H1 (cell line): Measurements from ENCODE around the gene NPBWR2. TPM values are rescaled to one million over a fixed set of nuclear protein-coding genes. Genes with fewer than 3 reads are reported as not detected.

Experiments used
- CTBP2 ChIP-seq: IDR thresholded peaks from 2 replicates; pipeline ENCODE4 v1.7.0; 2011; ENCODE audit warnings: borderline replicate concordance, mild to moderate bottlenecking, moderate library complexity, mixed read lengths, low read length; ENCODE audit not compliant: insufficient read depth, insufficient read length
- FOSL1 ChIP-seq: IDR thresholded peaks from 2 replicates; pipeline ENCODE4 v1.6.1; 2011; ENCODE audit warnings: mild to moderate bottlenecking, low read depth, low read length, moderate library complexity; ENCODE audit not compliant: insufficient read depth
- KDM5A ChIP-seq: fragments of 200-600 bp; IDR thresholded peaks from 2 replicates; pipeline ENCODE4 v1.7.1; 2012; ENCODE audit warnings: mild to moderate bottlenecking, low read length, inconsistent platforms, mixed read lengths
- PHF8 ChIP-seq: fragments of 200-600 bp; sonication (generic); conservative IDR thresholded peaks from 2 replicates; pipeline ENCODE4 v1.7.1; 2012; ENCODE audit warnings: low read depth, mild to moderate bottlenecking, inconsistent platforms, low read length, moderate library complexity
- SP1 ChIP-seq: IDR thresholded peaks from 2 replicates; pipeline ENCODE4 v1.6.1; 2011; ENCODE audit warnings: low read depth, low read length
- TAF1 ChIP-seq: IDR thresholded peaks from 2 replicates; pipeline ENCODE4 v1.6.1; 2011; ENCODE audit warnings: mild to moderate bottlenecking, low read depth, low read length
- polyA plus RNA-seq, 7 experiments: library from polyadenylated mRNA; depleted of rRNA in 3 of 7; stranded (reverse) in 5 of 7; unstranded in 2 of 7; fragments of >200 nt in 5 of 7; fragments of 200-250 nt in 2 of 7; gene quantifications; 1 replicate in 5 of 7; 2 replicates in 1 of 7; 4 replicates in 1 of 7; pipeline versions ENCODE4 v1.2.1 to v1.2.3, GENCODE V29; 2011 to 2013; ENCODE audit warnings: missing spikeins in 2 of 7, mixed read lengths in 2 of 7
- total RNA-seq: library from RNA; stranded (reverse); fragmentation: NEBNext Ultra II Directional; extraction: Animal tissue kit (Norgen Biotek cat#: 25700); gene quantifications from 2 replicates; pipeline ENCODE4 v1.2.1, GENCODE V29; 2021

The NPBWR2 gene
- total and polyA plus RNA-seq, 2 of the 8 experiments (the other 6 are each of a cell fraction or from before 2014, with no cell fraction given) = not detected

- TF ChIP-seq FOSL1 = no peak
- TF ChIP-seq SP1 = no peak
- TF ChIP-seq TAF1 = no peak
- TF ChIP-seq CTBP2 = no peak
- no peak for TF ChIP-seq KDM5A
- no peak for TF ChIP-seq PHF8
Observed at GRCh38 chr20:64092258-64093012, 14.9 kb downstream of the NPBWR2 start (continued).
